Skeletal muscle cell (primary cell): ENCODE results near the gene DLGAP4.
A peak's percentile ranks its signal among the peaks of the same experiment; 100 is the strongest.

ENCODE experiments used
- DNase-seq: peaks from one replicate; pipeline ENCODE4 v3.0.0-alpha.2; 2010; ENCODE audit warnings: low read depth
- H3K4me3 ChIP-seq: 2 replicates; pipeline ENCODE4 v1.5.1; 2011; ENCODE audit warnings: low read depth, mild to moderate bottlenecking, control low read depth, low read length, moderate library complexity

DLGAP4 gene

DNA sequence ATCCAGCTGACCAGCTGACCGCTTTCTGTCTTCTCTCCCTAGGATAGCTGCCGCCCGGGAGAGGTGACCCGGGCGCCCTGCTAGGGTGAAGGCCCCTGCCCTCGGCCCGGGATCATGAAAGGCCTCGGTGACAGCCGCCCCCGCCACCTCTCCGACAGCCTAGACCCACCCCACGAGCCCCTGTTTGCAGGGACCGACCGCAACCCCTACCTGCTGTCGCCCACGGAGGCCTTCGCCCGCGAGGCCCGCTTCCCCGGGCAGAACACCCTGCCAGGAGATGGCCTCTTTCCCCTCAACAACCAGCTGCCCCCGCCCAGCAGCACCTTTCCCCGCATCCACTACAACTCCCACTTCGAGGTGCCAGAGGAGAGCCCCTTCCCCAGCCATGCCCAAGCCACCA, 125.5 kb downstream of the DLGAP4 start:
- no peak overlapping the region for H3K4me3 ChIP-seq
- DNase-seq: no peak

DNA sequence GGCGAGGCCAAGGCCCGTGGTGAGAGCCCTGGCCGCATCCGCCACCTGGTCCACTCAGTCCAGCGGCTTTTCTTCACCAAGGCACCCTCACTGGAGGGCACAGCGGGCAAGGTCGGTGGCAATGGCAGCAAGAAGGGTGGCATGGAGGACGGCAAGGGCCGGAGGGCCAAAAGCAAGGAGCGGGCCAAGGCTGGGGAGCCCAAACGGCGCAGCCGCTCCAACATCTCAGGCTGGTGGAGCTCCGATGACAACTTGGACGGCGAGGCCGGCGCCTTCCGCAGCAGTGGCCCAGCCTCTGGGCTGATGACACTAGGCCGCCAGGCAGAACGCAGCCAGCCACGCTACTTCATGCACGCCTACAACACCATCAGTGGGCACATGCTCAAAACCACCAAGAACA, 126.0 kb downstream of the DLGAP4 start:
- H3K4me3 ChIP-seq: no peak overlapping the region
- no peak for DNase-seq

DNA sequence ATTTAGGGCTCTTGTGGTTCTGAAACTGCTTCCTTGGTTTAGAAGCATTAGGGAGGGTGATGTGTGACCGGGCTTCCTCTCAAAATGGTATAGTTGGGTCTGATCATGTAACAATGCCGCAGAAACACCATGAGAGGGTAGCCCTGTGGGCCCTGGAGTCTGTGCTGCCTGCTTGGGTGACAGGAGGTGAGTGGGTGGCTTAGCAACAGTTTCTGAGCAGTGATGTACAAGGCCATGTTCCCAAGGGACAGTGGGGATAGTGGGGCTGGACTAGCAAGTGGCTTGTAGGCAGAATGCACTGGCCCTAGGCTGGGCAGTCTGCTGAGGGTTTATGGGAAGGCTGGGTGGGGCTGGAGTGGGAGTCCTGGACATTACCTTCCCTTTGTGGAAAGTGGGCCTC, 128.2 kb downstream of the DLGAP4 start:
- DNase-seq: no peak
- H3K4me3 ChIP-seq: no peak overlapping the region

DNA sequence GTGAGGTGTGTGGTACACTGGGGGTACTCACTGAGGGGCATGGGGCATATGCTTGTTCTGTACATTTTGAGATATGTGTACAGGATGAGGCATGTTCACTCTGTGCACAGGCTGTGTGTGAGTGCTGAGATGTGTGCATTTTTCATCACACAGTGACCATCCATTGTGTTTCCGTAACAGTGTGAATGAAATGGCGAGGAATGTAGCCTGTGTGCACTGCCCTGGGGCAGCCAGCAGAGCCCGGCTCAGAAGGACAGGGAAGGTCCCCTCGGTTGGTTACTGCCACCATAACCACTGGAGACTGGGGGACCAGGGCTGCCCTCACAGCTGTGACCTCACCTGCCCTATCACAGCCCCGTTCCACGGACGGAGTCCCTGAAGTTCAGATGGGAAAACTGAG, 129.0 kb downstream of the DLGAP4 start:
- DNase-seq: no peak
- no peak overlapping the region for H3K4me3 ChIP-seq

DNA sequence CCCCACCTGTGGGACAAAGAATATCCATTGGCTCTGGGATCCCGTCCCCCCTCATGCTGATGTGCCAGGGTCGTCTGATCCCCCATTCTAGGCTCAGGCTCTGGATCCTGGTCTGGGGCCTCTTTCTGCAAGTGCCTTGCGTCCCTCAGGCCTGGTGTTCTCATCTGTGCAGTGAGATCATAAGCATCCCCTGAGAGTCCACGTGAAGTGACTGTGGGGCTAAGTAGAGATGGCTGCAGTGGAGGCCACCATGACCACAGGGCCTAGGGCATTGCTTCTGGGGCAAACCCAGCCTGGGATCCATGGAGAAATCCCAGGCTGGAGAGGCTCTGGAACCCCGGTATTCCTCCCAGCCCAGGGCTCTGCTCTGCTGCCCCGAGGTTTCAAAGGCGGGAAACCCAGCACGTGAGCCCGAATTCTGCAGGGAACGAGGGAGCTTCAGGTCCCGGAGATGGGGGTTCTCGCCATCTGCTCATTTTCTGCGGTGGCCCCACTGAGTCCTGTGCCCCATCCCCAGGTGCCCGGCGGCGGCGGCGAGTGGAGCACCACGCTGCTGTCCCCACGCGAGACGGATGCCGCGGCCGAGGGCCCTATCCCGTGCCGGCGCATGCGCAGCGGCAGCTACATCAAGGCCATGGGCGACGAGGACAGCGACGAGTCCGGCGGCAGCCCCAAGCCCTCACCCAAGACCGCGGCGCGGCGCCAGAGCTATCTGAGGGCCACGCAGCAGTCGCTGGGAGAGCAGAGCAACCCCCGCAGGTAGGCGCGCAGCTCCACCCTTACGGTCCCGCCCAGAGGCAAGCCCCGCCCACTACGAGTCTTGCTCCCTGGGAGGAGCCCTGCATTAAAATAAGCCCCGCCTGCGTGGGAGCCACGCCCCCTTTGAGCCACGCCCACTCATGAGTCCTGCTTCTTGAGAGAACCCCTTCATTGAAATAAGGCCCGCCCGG, 129.7 kb downstream of the DLGAP4 start:
- H3K4me3 ChIP-seq: peak overlapping the region; percentile 41
- DNase-seq: peak; percentile 8

DNA sequence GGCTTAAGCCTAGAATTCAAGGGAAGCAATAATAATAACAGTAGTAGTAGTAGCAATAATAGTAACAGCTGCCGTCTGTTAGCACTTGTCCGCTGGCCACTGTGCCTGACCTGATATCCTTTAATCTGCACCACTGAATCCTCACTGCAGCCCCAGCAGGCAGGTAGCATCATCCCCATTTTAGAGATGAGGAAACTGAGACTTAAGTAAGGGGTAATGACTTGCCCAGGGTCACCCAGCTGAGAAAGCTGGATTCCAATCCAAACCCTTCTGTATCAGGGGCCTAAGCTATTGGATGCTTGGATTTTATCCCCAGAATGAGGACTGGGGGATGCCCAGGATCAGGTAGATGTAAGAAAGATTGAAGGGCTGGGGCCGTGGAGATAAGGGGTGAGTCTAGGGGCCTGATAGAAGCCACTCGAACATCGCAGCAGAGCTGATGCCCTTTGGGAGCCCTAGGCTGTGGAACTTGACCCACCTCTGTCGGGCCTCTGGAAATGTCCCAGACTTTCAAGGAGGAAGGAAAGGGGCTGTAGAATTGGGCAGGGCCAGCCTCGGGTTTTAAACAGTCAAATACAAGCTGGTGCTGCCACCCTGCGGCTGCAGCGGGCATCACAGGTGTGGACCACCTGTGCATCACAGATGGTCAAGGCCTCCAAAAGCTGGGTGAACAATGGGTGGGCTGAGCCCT, 133.0 kb downstream of the DLGAP4 start:
- DNase-seq: no peak
- no peak overlapping the region for H3K4me3 ChIP-seq

DNA sequence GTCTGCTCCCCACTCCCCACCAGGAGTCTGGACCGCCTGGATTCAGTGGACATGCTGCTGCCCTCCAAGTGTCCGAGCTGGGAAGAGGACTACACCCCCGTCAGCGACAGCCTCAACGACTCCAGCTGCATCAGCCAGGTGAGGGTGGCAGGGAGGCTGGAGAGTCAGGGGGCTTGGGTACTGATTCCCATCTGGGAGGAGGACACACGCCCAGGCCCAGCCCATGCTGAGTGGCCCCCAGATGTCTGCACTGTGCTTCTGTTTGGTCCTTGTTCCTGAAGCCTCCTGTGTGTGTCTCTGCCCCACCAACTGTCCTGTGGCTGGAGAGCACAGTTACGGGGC, 133.6 kb downstream of the DLGAP4 start:
- DNase-seq: no peak
- no peak overlapping the region for H3K4me3 ChIP-seq

DNA sequence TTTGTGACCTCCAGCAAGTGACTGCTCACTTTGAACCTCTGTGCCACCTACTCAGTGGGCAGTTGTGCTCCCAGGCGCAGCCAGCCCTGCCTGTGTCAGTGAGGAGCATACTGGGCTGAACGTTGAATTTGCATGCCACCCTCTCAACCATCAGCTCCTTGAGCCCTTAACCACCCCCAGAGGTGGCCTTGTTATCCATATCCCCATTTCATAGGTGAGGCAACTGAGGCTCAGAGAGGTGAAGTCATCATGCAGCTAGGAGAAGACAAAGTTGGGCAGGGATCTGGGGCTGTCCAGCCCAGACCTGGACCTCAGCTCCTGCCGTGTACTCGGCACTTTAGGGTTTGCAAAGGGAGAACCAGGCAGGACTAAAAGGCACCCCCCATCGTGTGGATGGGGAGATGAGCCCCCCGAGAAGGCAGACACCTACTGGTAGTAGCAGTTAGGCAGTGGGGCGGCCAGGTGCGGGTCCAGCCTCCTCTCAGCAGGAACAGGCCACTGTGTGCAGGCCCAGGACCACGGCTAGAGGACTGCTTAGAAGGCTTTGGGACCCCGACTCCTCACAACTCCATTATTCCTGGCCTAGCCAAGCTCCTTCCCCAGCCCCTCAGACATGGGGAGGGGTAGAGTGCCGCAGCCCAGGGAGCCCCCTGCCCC, 134.4 kb downstream of the DLGAP4 start:
- no peak for DNase-seq
- no peak overlapping the region for H3K4me3 ChIP-seq

DNA sequence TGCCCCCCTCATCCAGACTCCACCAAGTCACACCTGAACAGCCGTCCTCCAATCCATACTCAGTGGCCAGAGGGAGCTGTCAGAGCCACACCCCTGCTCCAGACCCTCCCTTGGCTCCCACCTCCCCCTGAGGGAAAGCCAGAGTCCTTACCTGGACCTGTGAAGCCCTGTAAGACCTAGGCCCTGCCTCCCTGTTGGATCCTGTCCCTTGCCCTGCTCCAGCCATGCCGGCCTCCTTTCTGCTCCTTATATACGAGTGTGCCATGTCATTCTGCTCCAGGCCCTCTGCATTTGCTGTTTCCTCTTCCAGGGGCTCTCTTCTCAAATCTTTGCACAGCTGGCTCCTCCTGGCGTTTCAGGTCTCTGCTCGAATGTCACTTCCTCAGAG, 134.9 kb downstream of the DLGAP4 start:
- H3K4me3 ChIP-seq: no peak overlapping the region
- DNase-seq: no peak

DNA sequence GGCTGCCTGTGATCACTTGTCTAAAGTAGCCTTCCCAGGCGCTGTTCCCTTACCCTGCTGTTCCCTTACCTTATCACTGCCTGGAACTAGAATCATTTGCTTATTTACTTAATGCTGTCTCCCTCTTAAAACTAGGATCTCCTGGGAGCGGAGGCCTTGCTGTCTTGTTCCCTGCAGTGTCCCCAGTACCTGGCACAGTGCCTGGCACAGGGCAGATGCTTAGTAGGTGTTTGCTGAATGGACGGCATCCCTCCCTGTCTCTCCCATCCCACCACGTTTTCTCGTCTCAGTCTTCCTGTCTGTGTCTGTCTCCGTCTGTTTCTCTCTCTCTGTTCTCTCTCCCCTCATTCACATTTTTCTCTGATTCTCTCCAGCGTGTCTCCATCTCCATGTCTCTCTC, 135.3 kb downstream of the DLGAP4 start:
- H3K4me3 ChIP-seq: no peak overlapping the region
- no peak for DNase-seq

DNA sequence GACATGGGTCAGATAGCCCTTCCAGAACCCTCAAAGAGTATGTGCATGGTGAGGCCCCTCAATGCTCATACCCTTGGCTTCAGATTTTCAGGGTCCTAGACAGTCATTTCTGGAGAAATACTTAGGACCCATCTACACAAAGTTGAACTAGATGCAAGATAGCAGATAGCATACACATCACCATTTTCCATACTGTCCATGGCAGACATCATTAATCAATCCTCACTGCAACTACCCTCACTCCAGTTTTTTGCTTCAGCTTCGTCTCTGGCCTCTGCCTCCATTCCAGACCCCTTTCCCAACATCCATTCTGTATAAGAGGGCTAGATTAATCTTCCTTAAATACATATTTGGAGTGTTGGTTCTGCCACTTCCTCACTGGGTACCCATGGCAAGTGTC, 139.7 kb downstream of the DLGAP4 start:
- H3K4me3 ChIP-seq: no peak overlapping the region

DNA sequence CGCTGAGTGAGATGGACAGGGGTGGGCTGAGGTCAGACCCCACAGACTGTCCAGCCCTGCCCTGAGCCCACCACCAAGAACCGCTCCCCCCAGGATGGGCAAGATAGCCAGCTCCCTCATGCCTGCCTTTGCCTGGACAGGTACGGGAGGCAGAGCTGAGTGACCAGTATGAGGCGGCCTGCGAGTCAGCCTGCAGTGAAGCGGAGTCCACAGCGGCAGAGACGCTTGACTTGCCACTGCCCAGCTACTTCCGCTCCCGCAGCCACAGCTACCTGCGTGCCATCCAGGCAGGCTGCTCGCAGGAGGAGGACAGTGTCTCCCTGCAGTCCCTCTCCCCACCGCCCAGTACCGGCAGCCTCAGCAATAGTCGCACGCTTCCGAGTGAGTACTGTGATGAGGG, 140.4 kb downstream of the DLGAP4 start:
- DNase-seq: no peak
- no peak overlapping the region for H3K4me3 ChIP-seq

More for the DNA sequence above, 139.7 kb downstream of the DLGAP4 start:
- DNase-seq: no peak

DNA sequence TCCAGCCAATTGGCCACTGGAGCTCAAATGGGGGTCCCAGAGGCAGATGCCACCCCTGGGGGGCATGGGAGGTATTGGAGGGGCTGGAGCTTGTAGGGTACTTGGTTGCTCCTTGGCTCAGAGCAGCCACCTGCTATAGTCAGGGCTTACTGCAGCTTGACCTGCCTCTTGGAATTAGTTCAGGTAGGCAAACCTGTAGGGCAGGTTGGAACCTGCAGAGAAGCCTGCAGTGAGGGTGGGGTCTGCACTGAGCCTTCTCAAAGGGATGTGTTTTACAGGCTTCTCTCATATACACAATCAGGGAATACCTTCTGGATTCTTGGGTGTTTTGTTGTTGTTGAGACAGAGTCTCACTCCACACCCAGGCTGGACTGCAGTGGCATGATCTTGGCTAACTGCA, 141.0 kb downstream of the DLGAP4 start:
- no peak for DNase-seq
- no peak overlapping the region for H3K4me3 ChIP-seq

DNA sequence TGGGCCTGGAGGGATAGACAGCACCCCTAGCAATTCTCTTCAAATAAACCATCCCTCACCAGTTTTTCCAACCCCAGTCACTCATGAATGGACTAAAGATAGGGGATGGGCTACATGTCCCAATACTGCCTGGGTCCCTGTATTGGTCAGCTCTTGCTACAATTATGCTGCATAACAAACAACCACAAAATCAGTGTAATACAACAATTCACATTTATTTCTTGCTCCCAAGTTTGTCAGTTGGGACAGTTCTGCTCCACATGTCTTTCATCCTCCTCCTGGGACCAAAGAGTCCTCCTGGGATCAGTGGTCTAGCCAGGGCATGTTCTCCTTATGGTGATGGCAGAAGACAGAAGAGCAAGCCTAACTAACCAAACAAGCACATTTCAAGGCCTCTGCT, 143.5 kb downstream of the DLGAP4 start:
- DNase-seq: no peak
- H3K4me3 ChIP-seq: no peak overlapping the region

DNA sequence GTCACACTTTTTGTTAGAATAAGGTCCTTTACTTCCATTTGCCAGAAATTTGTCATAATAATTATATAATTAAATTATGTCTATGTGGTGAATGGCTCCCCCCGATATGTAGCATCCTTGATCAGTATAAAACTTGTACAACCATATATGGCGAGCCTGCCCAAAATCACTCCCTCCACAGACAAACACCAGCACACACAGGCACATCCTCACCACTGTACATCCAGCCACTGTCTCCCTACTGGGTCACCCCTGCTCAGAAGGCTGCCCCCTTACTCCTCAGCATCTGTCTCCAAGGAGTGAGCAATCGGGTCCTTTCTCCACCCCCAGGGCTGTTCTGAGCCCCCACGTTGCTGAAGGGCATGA, 148.2 kb downstream of the DLGAP4 start:
- no peak for DNase-seq
- H3K4me3 ChIP-seq: no peak overlapping the region

DNA sequence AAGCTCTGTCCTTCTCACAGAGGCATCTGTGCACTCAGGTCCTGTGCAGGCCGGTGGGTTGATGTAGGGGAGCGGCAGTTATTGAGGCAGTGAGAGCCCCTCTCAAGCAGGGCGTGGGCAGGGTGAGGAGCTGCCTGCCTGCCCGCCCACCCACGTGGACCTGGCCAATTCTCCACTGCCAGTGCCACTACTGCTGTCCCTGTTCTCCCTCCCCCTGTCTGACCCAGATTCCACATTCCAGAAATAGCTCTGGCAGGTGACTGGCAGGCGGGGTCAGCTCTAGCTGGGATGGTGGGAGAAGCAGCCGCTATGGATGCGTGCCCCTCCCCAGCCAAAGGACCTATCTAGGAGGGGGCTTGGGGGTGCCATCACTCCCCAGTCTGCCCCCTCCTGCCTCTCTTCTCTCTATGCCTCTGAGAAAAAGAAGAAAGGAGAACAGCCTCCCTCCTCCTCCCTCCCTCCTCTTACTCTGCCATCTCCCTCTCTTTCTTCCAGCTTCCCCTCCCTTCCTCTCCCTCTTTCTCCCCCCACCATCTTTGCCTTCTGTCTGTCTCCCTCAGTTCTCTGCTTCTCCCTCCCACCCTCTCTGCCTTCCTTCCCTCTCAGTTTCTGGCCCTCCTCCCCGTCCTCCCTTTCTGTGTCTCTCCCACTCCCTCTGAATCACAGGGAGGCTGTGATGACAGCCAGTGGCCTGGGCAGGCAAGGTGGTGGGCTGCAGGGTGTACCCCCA, 148.7 kb downstream of the DLGAP4 start:
- no peak for DNase-seq
- H3K4me3 ChIP-seq: no peak overlapping the region

DNA sequence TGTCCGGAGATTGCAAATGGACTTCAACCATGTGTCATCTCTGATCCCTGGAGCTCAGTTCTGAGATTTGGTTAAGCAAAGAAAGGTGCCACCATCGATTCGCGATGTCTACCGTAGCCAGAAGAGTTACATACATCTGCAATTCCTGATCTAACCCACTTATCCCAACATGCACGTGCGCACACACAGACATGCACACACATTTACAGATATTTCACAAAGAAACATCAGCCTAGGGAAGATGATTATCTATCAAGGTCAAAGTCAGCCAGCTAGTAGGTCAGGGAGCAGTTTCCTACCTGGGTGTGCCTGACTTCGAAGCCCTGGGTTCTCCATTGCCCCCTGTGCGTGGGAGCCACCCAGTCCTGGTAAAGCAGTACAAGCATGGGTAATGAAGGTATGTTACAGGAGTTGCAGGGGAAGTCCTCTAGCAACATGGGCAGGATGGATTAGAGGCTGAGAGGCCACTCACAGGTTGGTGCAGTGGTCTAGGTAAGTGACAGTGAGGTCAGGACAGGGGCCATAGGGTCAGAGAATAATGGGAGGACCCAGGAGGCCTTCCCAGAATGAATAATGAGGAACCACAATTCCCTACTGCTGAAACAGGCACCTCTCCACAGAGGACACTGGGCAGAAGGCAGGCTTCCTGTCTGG, 150.0 kb downstream of the DLGAP4 start:
- no peak for DNase-seq
- H3K4me3 ChIP-seq: no peak overlapping the region

DNA sequence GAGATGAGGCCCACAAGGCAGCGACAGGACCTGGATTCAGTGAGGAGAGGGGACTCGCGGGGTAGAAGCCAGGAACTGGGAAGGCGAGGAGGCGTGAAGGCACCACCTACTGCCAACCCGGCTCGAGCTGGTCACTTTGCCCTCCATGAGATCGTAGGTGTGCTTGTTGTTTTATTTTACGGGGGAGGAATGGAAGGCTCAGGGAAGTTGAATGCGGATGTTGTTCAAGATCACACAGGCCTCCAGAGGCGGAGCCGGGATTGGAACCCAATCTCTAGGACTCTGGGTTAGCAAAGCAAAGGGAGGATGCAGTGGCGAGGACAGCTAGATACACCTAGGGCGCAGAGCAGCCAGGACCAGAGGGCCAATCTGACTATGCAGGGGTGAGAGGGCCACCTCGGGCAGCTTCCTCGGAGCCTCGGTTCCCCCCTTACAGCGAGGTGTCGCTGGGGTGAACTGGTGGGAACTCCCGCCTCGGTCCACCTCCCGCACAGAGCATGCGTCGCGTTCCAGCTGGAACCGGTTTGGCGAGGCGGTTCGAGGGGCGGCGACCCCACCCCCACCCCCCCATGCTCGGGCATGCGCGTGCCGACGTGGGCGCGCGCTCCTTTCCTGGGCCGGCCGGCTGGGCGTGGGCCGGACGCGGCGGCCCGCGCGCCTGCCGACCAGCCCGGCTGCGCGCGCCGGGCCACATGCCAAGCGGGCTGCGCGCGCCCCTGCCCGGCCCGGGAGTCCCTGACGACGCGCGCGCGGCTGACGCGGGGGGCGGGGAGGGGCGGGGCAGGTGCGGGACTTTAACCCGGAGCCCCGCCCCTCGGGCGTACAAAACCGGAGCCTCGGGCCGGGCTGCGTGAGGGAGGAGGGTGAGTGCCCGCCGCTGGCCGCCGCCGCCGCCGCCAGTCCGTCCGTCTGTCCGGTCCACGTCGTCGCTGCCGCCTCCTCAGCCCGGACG, 154.8 kb downstream of the DLGAP4 start:
- DNase-seq: peak; percentile 60
- peak overlapping the region; percentile 40 for H3K4me3 ChIP-seq
